H1 (cell line): ENCODE measurements around the gene LDLRAD3. TPM values are rescaled to one million over a fixed set of nuclear protein-coding genes. Genes with fewer than 3 reads are reported as not detected.
A peak's percentile ranks its signal among the peaks of the same experiment; 100 is the strongest.

Source experiments
- CTCF ChIA-PET: fragments of 300-600 bp; sonication (Branson Sonifier 250); formaldehyde crosslinking; loops from one replicate; lab custom pipeline; 2021; ENCODE audit not compliant: partially characterized antibody; lab: Charles Lee
- POLR2A ChIA-PET: fragments of 300-600 bp; sonication (Branson Sonifier 250); formaldehyde crosslinking; loops from one replicate; lab custom pipeline; 2021; ENCODE audit warnings: inconsistent platforms; ENCODE audit not compliant: partially characterized antibody; lab: Charles Lee
- DNase-seq, 2 experiments: peaks; one replicate each; pipeline versions ENCODE4 v3.0.0 to v3.0.0-alpha.2; 2010 to 2022; ENCODE audit warnings: low spot score in 2 of 2, low read depth in 1 of 2, mixed read lengths in 1 of 2
- FAIRE-seq: peaks from 2 replicates; lab custom pipeline; 2011; peaks lifted over from hg19 to GRCh38; lab: Jason Lieb, UNC
- H2AFZ ChIP-seq: 2 replicates; pipeline ENCODE4 v1.8.1; 2012; ENCODE audit warnings: low read length, inconsistent platforms
- H2AK5ac ChIP-seq: 2 replicates; pipeline ENCODE4 v1.6.1; 2013; ENCODE audit warnings: low read depth, low read length
- H2BK120ac ChIP-seq: replicated peaks from 2 replicates; pipeline ENCODE3; 2013; ENCODE audit warnings: low read depth, low read length, inconsistent platforms
- H2BK12ac ChIP-seq: 2 replicates; pipeline ENCODE4 v1.6.1; 2013; ENCODE audit warnings: low read depth, low read length
- H2BK15ac ChIP-seq: 2 replicates; pipeline ENCODE4 v1.6.1; 2013; ENCODE audit warnings: low read length
- H2BK20ac ChIP-seq: 2 replicates; pipeline ENCODE4 v1.6.1; 2013; ENCODE audit warnings: low read length
- H2BK5ac ChIP-seq: 2 replicates; pipeline ENCODE4 v1.6.1; 2013; ENCODE audit warnings: low read depth, low read length
- H3K14ac ChIP-seq: 2 replicates; pipeline ENCODE4 v1.6.1; 2013; ENCODE audit warnings: inconsistent platforms; ENCODE audit not compliant: insufficient read length
- H3K18ac ChIP-seq: 2 replicates; pipeline ENCODE4 v1.6.1; 2013; ENCODE audit warnings: low read length; ENCODE audit errors: extremely low read depth
- H3K23ac ChIP-seq: 2 replicates; pipeline ENCODE4 v1.6.1; 2013; ENCODE audit warnings: inconsistent platforms; ENCODE audit not compliant: insufficient read length
- H3K23me2 ChIP-seq: 2 replicates; pipeline ENCODE4 v1.6.1; 2013; ENCODE audit warnings: low read depth, low read length
- H3K27ac ChIP-seq: 2 replicates; pipeline ENCODE4 v1.6.1; 2011; ENCODE audit warnings: low read depth, low read length, inconsistent platforms
- H3K27me3 ChIP-seq, 4 experiments: replicated peaks in 1 of 4; 1 replicate in 1 of 4; 2 replicates in 3 of 4; pipeline versions ENCODE4 v1.6.1 to v1.8.1; 2011 to 2013; ENCODE audit warnings: low read length in 3 of 4, mild to moderate bottlenecking in 3 of 4, inconsistent platforms in 2 of 4, mixed read lengths in 2 of 4, moderate library complexity in 1 of 4; ENCODE audit not compliant: control insufficient read depth in 3 of 4, insufficient read depth in 3 of 4; ENCODE audit errors: extremely low read depth in 1 of 4
- H3K36me3 ChIP-seq, 4 experiments: 2 replicates each; pipeline versions ENCODE4 v1.6.1 to v1.8.1; 2011 to 2013; ENCODE audit warnings: mild to moderate bottlenecking in 4 of 4, low read length in 3 of 4, moderate library complexity in 2 of 4, control low read depth in 1 of 4, inconsistent platforms in 1 of 4; ENCODE audit not compliant: insufficient read depth in 4 of 4, control insufficient read depth in 2 of 4
- H3K4ac ChIP-seq: replicated peaks from 2 replicates; pipeline ENCODE3; 2013; ENCODE audit warnings: low read length, low read depth, mixed read lengths, inconsistent platforms; ENCODE audit not compliant: insufficient read length
- H3K4me1 ChIP-seq, 4 experiments: replicated peaks in 1 of 4; 1 replicate in 1 of 4; 2 replicates in 3 of 4; pipeline versions ENCODE4 v1.6.1 to v1.8.1; 2011 to 2013; ENCODE audit warnings: low read length in 3 of 4, inconsistent platforms in 2 of 4, mixed read lengths in 1 of 4; ENCODE audit not compliant: insufficient read depth in 4 of 4, control insufficient read depth in 3 of 4
- H3K4me2 ChIP-seq, 2 experiments: 2 replicates each; pipeline versions ENCODE4 v1.6.1 to v1.8.1; 2011 to 2013; ENCODE audit warnings: low read depth in 2 of 2, low read length in 2 of 2, control low read depth in 1 of 2, inconsistent platforms in 1 of 2, mild to moderate bottlenecking in 1 of 2; ENCODE audit not compliant: insufficient read depth in 1 of 2
- H3K4me3 ChIP-seq, 4 experiments: fragments of 200-600, 300-600 bp in 1 of 4; sonication (generic), shearing (Covaris generic), sonication (Bioruptor Twin) in 1 of 4; 2 replicates each; pipeline versions ENCODE4 v1.5.1 to v1.8.1; 2011 to 2016; ENCODE audit warnings: low read length in 4 of 4, low read depth in 3 of 4, control low read depth in 2 of 4, inconsistent platforms in 2 of 4, mild to moderate bottlenecking in 2 of 4, mixed read lengths in 1 of 4, moderate library complexity in 1 of 4; ENCODE audit not compliant: insufficient read depth in 2 of 4; ENCODE audit errors: extremely low read depth in 1 of 4
- H3K56ac ChIP-seq: replicated peaks from 2 replicates; pipeline ENCODE3; 2013; ENCODE audit warnings: low read depth, mild to moderate bottlenecking, mixed read lengths, low read length, inconsistent platforms; ENCODE audit not compliant: insufficient read length
- H3K79me1 ChIP-seq: 2 replicates; pipeline ENCODE4 v1.6.1; 2013; ENCODE audit warnings: low read depth, low read length, control low read depth
- H3K79me2 ChIP-seq, 2 experiments: 2 replicates each; pipeline versions ENCODE4 v1.6.1 to v1.8.1; 2012 to 2013; ENCODE audit warnings: low read length in 2 of 2, mild to moderate bottlenecking in 2 of 2, inconsistent platforms in 1 of 2; ENCODE audit not compliant: insufficient read depth in 2 of 2, control insufficient read depth in 1 of 2
- H3K9ac ChIP-seq, 4 experiments: replicated peaks in 1 of 4; 1 replicate in 1 of 4; 2 replicates in 3 of 4; pipeline versions ENCODE4 v1.6.1 to v1.8.1; 2011 to 2013; ENCODE audit warnings: low read depth in 3 of 4, low read length in 3 of 4, control low read depth in 2 of 4, mild to moderate bottlenecking in 2 of 4, moderate library complexity in 2 of 4, inconsistent platforms in 1 of 4; ENCODE audit errors: extremely low read depth in 1 of 4
- H3K9me3 ChIP-seq, 2 experiments: 2 replicates each; pipeline versions ENCODE4 v1.6.1 to v1.8.1; 2012 to 2013; ENCODE audit warnings: mild to moderate bottlenecking in 2 of 2, moderate library complexity in 2 of 2, control low read depth in 1 of 2, inconsistent platforms in 1 of 2, low read depth in 1 of 2, low read length in 1 of 2, mixed read lengths in 1 of 2; ENCODE audit not compliant: insufficient read depth in 2 of 2
- H4K20me1 ChIP-seq, 2 experiments: replicated peaks in 1 of 2; 2 replicates each; pipeline versions ENCODE3 to v1.8.1; 2011 to 2013; ENCODE audit warnings: inconsistent platforms in 2 of 2, low read length in 2 of 2, mild to moderate bottlenecking in 1 of 2; ENCODE audit not compliant: insufficient read depth in 2 of 2, control insufficient read depth in 1 of 2
- H4K5ac ChIP-seq: 2 replicates; pipeline ENCODE4 v1.6.1; 2013; ENCODE audit warnings: low read length, low read depth, mixed read lengths, inconsistent platforms; ENCODE audit not compliant: insufficient read length
- H4K8ac ChIP-seq: 2 replicates; pipeline ENCODE4 v1.8.0; 2013; ENCODE audit warnings: mild to moderate bottlenecking, moderate library complexity, low read length, inconsistent platforms; ENCODE audit not compliant: insufficient read depth; ENCODE audit errors: extremely low read depth
- H4K91ac ChIP-seq: replicated peaks from 2 replicates; pipeline ENCODE3; 2013; ENCODE audit warnings: low read length, mixed read lengths, inconsistent platforms; ENCODE audit not compliant: insufficient read length
- ATF2 ChIP-seq: IDR thresholded peaks from 2 replicates; pipeline ENCODE4 v1.6.1; 2012; ENCODE audit warnings: low read length, inconsistent platforms
- BACH1 ChIP-seq: IDR thresholded peaks from 2 replicates; pipeline ENCODE4 v1.6.1; 2012; ENCODE audit warnings: low read length, improper control_type of control experiment
- CHD2 ChIP-seq: IDR thresholded peaks from 2 replicates; pipeline ENCODE4 v1.6.1; 2012; ENCODE audit warnings: low read length, improper control_type of control experiment
- GTF2F1 ChIP-seq: IDR thresholded peaks from 2 replicates; pipeline ENCODE4 v1.6.1; 2012; ENCODE audit warnings: low read depth, low read length, improper control_type of control experiment, borderline replicate concordance
- HDAC2 ChIP-seq, 2 experiments: fragments of 300-600 bp in 1 of 2; sonication (generic) in 1 of 2; IDR thresholded peaks; 2 replicates each; pipeline ENCODE4 v1.6.1; 2011 to 2012; ENCODE audit warnings: low read depth in 2 of 2, low read length in 2 of 2, mild to moderate bottlenecking in 2 of 2, moderate library complexity in 2 of 2, borderline replicate concordance in 1 of 2, inconsistent platforms in 1 of 2
- NRF1 ChIP-seq: IDR thresholded peaks from 2 replicates; pipeline ENCODE4 v1.6.1; 2011; ENCODE audit warnings: mild to moderate bottlenecking, low read depth, low read length, improper control_type of control experiment
- POU5F1 ChIP-seq: IDR thresholded peaks from 2 replicates; pipeline ENCODE4 v1.6.1; 2011; ENCODE audit warnings: low read depth, mild to moderate bottlenecking, low read length, moderate library complexity
- SRF ChIP-seq: IDR thresholded peaks from 2 replicates; pipeline ENCODE4 v1.6.1; 2011; ENCODE audit warnings: mild to moderate bottlenecking, low read depth, low read length, moderate library complexity
- TAF1 ChIP-seq: IDR thresholded peaks from 2 replicates; pipeline ENCODE4 v1.6.1; 2011; ENCODE audit warnings: mild to moderate bottlenecking, low read depth, low read length
- WGBS, 2 experiments: shearing (Covaris generic) in 1 of 2; methylation state at CpG; one replicate each; pipeline versions ENCODE4 v1.1.6 to v1.1.7; 2013 to 2015; ENCODE audit warnings: low lambda C conversion rate in 2 of 2, mixed read lengths in 2 of 2, inconsistent platforms in 1 of 2, low coverage in 1 of 2, missing lambda C conversion rate in 1 of 2; ENCODE audit not compliant: insufficient replicate concordance in 2 of 2, insufficient coverage in 1 of 2, insufficient read length in 1 of 2; ENCODE audit errors: extremely low coverage in 1 of 2, missing lambda C conversion rate in 1 of 2; 5-methylcytosine and 5-hydroxymethylcytosine counted together
- polyA plus RNA-seq, 7 experiments: library from polyadenylated mRNA; depleted of rRNA in 3 of 7; stranded (reverse) in 5 of 7; unstranded in 2 of 7; fragments of >200 nt in 5 of 7; fragments of 200-250 nt in 2 of 7; gene quantifications; 1 replicate in 5 of 7; 2 replicates in 1 of 7; 4 replicates in 1 of 7; pipeline versions ENCODE4 v1.2.1 to v1.2.3, GENCODE V29; 2011 to 2013; ENCODE audit warnings: missing spikeins in 2 of 7, mixed read lengths in 2 of 7
- total RNA-seq: library from RNA; stranded (reverse); fragmentation: NEBNext Ultra II Directional; extraction: Animal tissue kit (Norgen Biotek cat#: 25700); gene quantifications from 2 replicates; pipeline ENCODE4 v1.2.1, GENCODE V29; 2021

LDLRAD3 gene
- total and polyA plus RNA-seq, 2 of the 8 experiments (the other 6 are each of a cell fraction or from before 2014, with no cell fraction given), result 18.6 to 22.8 TPM

GRCh38 chr11:36070954-36071330 lies 127.1 kb downstream of the LDLRAD3 start:
- DNase-seq, result no peak
- H3K79me2 ChIP-seq, result peaks cover 0 to 24% of the 10 kb centered on the region in 2 experiments; a peak in 1 of 4 replicates
- no peak overlapping the region for H3K18ac ChIP-seq
- CTCF ChIA-PET, result interaction anchor here (0.7 to 7.7 kb wide), 10 partner anchors 14 to 249 kb away, joined by 3 to 58 read pairs (median 14); no protein-coding TSS in a partner anchor
- H2BK15ac ChIP-seq, result peak overlapping the region; percentile 82; the same call in 1 of the 2 replicates
- WGBS, 2 experiments, result 61% methylated on average over 5 of the region's 5 CpGs; no CpG with 5 or more reads in 1 of the 2 experiments
- no peaks in the 10 kb centered on the region for H3K23me2 ChIP-seq
- H3K27ac ChIP-seq, result no peak overlapping the region
- H3K56ac ChIP-seq, result no peak overlapping the region
- H4K91ac ChIP-seq, result peak overlapping the region; percentile 22
- no peak overlapping the region for H3K4me3 ChIP-seq
- H2AK5ac ChIP-seq, result peak overlapping the region; percentile 54; the same call in 1 of the 2 replicates
- no peak overlapping the region for H3K9ac ChIP-seq
- POLR2A ChIA-PET, result interaction anchor here (1.2 to 5.0 kb wide), 2 partner anchors 39 to 61 kb away, joined by 3 to 23 read pairs; no protein-coding TSS in a partner anchor
- H3K27me3 ChIP-seq, result no peaks in the 10 kb centered on the region
- H4K20me1 ChIP-seq, result no peaks in the 10 kb centered on the region
- peak overlapping the region; percentile 68; the same call in 1 of the 2 replicates for H2BK12ac ChIP-seq
- no peak overlapping the region for H4K8ac ChIP-seq
- no peak for FAIRE-seq
- H3K79me1 ChIP-seq, result peaks cover 6% of the 10 kb centered on the region
- no peak overlapping the region for H2BK120ac ChIP-seq
- H2BK20ac ChIP-seq, result peak overlapping the region; percentile 62
- H3K4me2 ChIP-seq, result peak overlapping the region; percentile 54 to 55
- no peak overlapping the region for H3K23ac ChIP-seq
- peaks cover 4 to 9% of the 10 kb centered on the region in 2 experiments; a peak in 2 of 4 replicates for H3K9me3 ChIP-seq
- no peak overlapping the region for H4K5ac ChIP-seq
- H3K4me1 ChIP-seq, result peaks cover 8 to 32% (median 27%) of the 10 kb centered on the region in 4 experiments
- H2BK5ac ChIP-seq, result peak overlapping the region; percentile 84; the same call in 1 of the 2 replicates
- TF ChIP-seq TAF1 (no peak), SRF (no peak), NRF1 (no peak), BACH1 (no peak), CHD2 (no peak), GTF2F1 (no peak), ATF2 (no peak), POU5F1 (no peak), HDAC2 (IDR thresholded peaks at IDR 0.05; ENCODE audit: borderline replicate concordance in 1 of 2, low read depth in 2 of 2, low read length in 2 of 2) (no peak)
- TF ChIP-seq, all 59 proteins: peak for 0
- no peak overlapping the region for H2AFZ ChIP-seq
- H3K4ac ChIP-seq, result peak overlapping the region; percentile 17
- H3K14ac ChIP-seq, result no peak overlapping the region
- peaks cover 0 to 4% (median 0%) of the 10 kb centered on the region in 4 experiments; a peak in 1 of 8 replicates for H3K36me3 ChIP-seq
